Bronchial smooth muscle cell (primary cell): Measurements from ENCODE around the gene CFAP119. TPM values are rescaled to one million over a fixed set of nuclear protein-coding genes. Genes with fewer than 3 reads are reported as not detected.

Source experiments
- total RNA-seq: library from RNA; depleted of rRNA; stranded (reverse); fragments of >200 nt; gene quantifications from 2 replicates; pipeline ENCODE4 v1.2.1, GENCODE V29; 2014

Gene CFAP119
- total RNA-seq = 0.69 and 1.6 TPM in 2 replicates

DNA sequence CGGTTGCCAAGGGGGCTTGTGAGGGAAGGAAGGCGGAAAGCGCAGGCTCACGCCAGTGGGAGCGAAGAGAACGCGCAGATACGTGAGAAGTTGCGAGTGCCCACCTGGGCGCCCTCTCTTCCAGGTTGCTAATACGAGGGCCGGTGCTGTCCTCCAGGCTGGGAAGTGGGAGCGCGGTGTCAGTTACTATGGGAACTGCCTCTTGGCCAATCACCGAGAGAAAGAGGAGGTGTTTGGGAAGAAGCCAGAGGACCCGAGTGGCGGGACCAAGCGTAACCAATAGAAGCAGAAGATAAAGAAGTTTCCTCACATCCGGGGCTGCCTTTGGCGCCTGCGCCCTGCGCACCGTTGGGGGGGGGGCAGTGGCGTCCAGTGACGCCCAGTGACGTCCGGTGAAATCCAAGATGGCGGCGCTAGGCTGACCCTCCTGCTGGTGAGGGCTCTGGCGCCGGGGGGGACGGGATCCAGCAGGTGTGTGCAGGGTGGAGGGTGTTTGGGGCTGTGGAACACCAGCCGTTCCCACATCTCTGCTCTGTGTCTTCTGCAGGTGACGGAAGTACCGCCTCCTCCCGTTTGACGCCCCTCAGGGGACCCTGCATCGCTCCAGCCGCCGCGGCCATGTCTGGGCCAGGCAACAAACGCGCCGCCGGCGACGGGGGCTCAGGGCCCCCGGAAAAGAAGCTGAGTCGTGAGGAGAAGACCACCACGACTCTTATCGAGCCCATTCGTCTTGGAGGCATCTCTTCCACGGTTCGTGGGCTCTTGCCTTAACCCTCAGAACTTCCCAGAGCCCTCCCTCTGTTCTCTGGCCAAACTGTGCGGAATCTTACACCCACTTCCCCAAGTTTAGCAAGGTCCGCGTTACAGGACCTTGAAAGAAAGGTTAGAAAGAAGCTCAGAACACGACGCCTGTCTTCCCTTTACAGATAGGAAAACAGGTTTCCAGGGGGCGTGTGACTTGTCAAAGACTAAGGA, at the start of gene CFAP119, which contains the start of gene RNF40:
CFAP119 (minus strand) TSS at position 135 of the 975 bp plus-strand sequence. CDS start 314 bp downstream, outside the sequence.
RNF40 (plus strand) TSS at position 395 of the 975 bp plus-strand sequence; CDS start at position 619, 224 bp downstream.

DNA sequence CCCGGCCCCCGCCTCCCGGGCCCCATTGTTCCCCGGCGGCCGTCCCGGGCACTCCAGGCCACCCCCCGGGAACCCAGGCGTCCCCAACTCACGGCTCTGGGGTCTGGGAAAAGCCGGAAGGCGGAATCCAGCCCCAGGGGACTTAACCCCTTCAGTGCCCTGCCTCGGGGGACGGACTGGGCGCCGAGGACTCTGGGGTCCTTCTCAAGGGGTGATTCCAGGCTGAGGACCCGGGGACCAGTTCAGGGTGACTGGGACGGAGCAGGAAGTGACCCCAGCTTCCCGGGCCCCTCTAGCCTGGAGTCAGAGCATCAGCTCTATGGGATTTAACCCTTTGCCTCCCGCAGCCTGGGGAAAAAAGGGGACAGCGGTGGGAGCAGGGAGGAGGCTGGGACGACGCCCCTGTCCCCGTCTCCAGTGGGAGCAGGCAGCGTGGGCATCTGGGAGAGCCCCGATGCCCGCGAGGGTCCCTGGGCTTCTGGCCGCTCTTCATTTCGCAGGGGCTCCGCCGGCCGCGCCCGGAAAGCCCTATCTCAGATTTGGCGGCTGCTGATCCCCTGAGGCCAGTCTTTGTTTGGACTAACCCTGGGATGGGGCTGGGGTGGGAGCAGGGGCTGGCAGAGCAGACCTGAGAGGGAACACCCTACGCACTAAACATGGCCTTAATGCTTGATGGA, 25.2 kb upstream of the CFAP119 start, which contains the start of gene ZNF629:
ZNF629 (minus strand) TSS at position 270 of the 677 bp plus-strand sequence. CDS start 2,723 bp downstream, outside the sequence.

DNA sequence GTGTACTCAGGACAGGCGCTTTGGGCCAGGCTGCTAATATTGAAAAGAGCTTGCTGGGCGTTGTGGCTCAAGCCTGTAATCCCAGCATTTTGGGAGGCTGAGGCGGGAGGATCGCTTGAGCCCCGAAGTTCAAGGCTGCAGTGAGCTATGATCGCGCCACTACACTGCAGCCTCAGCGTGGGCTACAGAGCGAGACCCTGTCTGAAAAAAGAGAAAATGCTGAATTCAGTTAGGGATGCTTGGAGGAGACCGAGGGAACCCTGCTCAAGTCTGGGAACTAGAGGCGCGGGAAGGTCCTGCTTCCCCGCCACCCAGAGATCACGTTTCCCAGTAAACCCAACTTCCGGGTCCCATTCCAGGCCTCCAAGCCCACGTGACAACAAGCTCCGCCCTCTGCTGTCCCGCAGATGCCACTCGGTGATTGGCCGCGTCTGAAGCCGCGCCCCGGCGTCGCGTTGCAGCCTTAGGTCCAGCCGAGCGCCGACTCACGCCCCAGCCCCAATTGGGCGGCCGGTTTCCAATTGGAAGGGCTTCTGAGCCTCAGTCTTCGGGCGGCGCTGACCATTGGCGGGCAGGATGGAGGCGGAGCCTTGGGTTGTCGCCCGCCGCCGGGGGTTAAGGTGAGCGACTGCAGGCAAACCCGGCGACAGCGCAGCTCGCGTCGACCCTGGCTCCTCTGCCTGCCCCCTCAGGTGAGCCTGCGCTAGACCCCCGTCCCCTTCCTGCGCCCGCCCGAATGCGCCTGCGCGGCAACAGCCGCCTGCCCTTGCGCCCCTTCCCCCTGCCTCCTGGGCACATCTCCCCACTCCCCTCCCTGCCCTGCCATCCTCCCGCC, 13.8 kb downstream of the CFAP119 start, which contains the start of gene PHKG2:
PHKG2 (plus strand) TSS at position 627 of the 835 bp plus-strand sequence. CDS start 396 bp downstream, outside the sequence.

Other genes starting within 250 kb of the CFAP119 start
- 12.3 and 15.3 TPM in 2 replicates for gene ZNF768, start 235.5 kb downstream of the CFAP119 start, total RNA-seq
- gene ZNF747, start 227.2 kb downstream of the CFAP119 start, total RNA-seq = 4.2 and 6.3 TPM in 2 replicates
- 2.0 and 2.3 TPM in 2 replicates for gene ZNF764, start 203.7 kb downstream of the CFAP119 start, total RNA-seq
- gene ZNF688, start 190.3 kb downstream of the CFAP119 start, total RNA-seq = 5.8 and 13.6 TPM in 2 replicates
- 6.8 and 7.1 TPM in 2 replicates for gene ZNF785, start 176.4 kb downstream of the CFAP119 start, total RNA-seq
- gene ZNF689, start 151.7 kb downstream of the CFAP119 start, total RNA-seq = 2.5 and 2.7 TPM in 2 replicates
- gene PRR14, start 111.1 kb downstream of the CFAP119 start, total RNA-seq = 3.3 and 3.8 TPM in 2 replicates
- 10.2 and 12.5 TPM in 2 replicates for gene FBRS, start 103.6 kb downstream of the CFAP119 start, total RNA-seq
- 13.7 and 16.5 TPM in 2 replicates for gene SRCAP, start 62.9 kb downstream of the CFAP119 start, total RNA-seq
- gene PHKG2, start 13.6 kb downstream of the CFAP119 start, total RNA-seq = 12.7 and 14.3 TPM in 2 replicates
- gene RNF40, start 260 bp upstream of the CFAP119 start, total RNA-seq = 54.0 and 56.0 TPM in 2 replicates
- 6.2 and 6.3 TPM in 2 replicates for gene ZNF629, start 25.1 kb upstream of the CFAP119 start, total RNA-seq
- gene BCL7C, start 132.0 kb upstream of the CFAP119 start, total RNA-seq = 19.3 and 38.3 TPM in 2 replicates
- gene CTF1, start 134.6 kb upstream of the CFAP119 start, total RNA-seq = 0.94 and 4.3 TPM in 2 replicates
- 9.3 and 13.6 TPM in 2 replicates for gene FBXL19, start 161.5 kb upstream of the CFAP119 start, total RNA-seq
- 42.8 and 43.8 TPM in 2 replicates for gene ORAI3, start 187.0 kb upstream of the CFAP119 start, total RNA-seq
- gene SETD1A, start 195.7 kb upstream of the CFAP119 start, total RNA-seq = 3.0 TPM in 2 replicates
- gene HSD3B7, start 223.1 kb upstream of the CFAP119 start, total RNA-seq = 14.3 and 20.8 TPM in 2 replicates
- 1.0 and 3.5 TPM in 2 replicates for gene STX1B, start 248.6 kb upstream of the CFAP119 start, total RNA-seq